ENCODE measurements around the gene PADI4.

DNA sequence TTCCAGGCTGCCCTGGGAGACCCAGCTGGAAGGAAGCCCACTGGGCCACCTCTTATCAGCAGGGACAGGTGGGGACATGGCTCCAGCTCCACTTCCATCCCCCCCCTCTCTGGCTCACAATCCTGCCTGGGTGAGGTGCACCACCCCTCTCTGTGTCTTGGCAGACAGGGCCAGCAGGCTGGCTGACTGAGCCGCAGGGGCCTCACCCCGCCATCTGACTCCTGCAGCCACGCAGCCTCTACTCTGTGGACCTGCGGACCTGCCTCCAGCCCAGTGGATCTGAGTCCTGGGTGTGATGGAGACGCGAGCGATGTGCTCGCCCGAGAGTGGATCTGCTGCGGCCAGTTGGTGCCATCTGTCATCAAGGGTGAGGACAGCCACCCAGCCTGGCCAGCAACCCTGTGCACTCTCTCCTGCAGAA lies 101.4 kb downstream of the PADI4 start:
- TF ChIP-seq, protein P1, sequence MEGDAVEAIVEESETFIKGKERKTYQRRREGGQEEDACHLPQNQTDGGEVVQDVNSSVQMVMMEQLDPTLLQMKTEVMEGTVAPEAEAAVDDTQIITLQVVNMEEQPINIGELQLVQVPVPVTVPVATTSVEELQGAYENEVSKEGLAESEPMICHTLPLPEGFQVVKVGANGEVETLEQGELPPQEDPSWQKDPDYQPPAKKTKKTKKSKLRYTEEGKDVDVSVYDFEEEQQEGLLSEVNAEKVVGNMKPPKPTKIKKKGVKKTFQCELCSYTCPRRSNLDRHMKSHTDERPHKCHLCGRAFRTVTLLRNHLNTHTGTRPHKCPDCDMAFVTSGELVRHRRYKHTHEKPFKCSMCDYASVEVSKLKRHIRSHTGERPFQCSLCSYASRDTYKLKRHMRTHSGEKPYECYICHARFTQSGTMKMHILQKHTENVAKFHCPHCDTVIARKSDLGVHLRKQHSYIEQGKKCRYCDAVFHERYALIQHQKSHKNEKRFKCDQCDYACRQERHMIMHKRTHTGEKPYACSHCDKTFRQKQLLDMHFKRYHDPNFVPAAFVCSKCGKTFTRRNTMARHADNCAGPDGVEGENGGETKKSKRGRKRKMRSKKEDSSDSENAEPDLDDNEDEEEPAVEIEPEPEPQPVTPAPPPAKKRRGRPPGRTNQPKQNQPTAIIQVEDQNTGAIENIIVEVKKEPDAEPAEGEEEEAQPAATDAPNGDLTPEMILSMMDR (IDR thresholded peaks at IDR 0.05): no peak
- TF ChIP-seq POLR2A (IDR thresholded peaks at IDR 0.05): no peak

Measured in testis (tissue), 2 donors.